Nephron progenitor cell (in vitro differentiated cells): ENCODE data around the gene SORCS2.

Experiments
- DNase-seq: peaks from one replicate; pipeline ENCODE4 v3.0.0; 2021
- H3K27ac Mint-ChIP-seq: 2 replicates; pipeline ENCODE4 v1.8.0; 2021; ENCODE audit warnings: mild to moderate bottlenecking, moderate library complexity, mixed read lengths
- H3K27me3 Mint-ChIP-seq: 2 replicates; pipeline ENCODE4 v1.8.0; 2021; ENCODE audit warnings: mild to moderate bottlenecking, low read depth, mixed read lengths; ENCODE audit not compliant: poor library complexity
- H3K36me3 Mint-ChIP-seq: 2 replicates; pipeline ENCODE4 v1.8.0; 2021; ENCODE audit warnings: low read depth, mixed read lengths
- H3K4me1 Mint-ChIP-seq: 2 replicates; pipeline ENCODE4 v1.8.0; 2021; ENCODE audit warnings: mixed read lengths
- H3K4me3 Mint-ChIP-seq: 2 replicates; pipeline ENCODE4 v1.8.0; 2021; ENCODE audit warnings: mild to moderate bottlenecking, moderate library complexity, mixed read lengths
- H3K9me3 Mint-ChIP-seq: 2 replicates; pipeline ENCODE4 v1.8.0; 2021; ENCODE audit warnings: mild to moderate bottlenecking, moderate library complexity, mixed read lengths
- TF ChIP-seq, protein P1 (sequence below): fragments of 200-600 bp; sonication (generic); IDR thresholded peaks from 2 replicates; pipeline ENCODE4 v1.5.0; 2021; ENCODE audit warnings: antibody characterized with exemption

Gene SORCS2

DNA sequence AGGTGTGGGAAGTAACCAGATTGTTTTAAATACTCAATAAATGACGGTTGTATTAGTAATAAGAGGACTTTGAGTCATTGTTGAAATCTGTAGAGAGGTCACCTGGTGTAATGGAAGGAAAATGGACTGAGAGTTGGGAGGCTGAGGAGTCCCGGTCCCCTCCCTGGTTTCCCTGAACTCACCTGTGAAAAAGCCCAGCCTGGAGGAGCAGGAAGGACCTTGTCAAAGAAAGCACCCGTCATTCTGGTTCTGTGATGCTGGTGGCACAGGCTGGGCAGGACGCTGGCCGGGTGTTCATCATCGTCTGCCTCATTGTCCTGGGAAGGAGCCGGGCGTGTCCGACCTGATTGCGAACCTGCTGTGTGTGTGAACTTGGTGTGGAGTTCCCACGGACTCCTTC lies 70.8 kb downstream of the SORCS2 start:
- no peaks in the 10 kb centered on the region for H3K27me3 Mint-ChIP-seq
- peaks cover 4% of the 10 kb centered on the region for H3K9me3 Mint-ChIP-seq
- TF ChIP-seq, protein P1, sequence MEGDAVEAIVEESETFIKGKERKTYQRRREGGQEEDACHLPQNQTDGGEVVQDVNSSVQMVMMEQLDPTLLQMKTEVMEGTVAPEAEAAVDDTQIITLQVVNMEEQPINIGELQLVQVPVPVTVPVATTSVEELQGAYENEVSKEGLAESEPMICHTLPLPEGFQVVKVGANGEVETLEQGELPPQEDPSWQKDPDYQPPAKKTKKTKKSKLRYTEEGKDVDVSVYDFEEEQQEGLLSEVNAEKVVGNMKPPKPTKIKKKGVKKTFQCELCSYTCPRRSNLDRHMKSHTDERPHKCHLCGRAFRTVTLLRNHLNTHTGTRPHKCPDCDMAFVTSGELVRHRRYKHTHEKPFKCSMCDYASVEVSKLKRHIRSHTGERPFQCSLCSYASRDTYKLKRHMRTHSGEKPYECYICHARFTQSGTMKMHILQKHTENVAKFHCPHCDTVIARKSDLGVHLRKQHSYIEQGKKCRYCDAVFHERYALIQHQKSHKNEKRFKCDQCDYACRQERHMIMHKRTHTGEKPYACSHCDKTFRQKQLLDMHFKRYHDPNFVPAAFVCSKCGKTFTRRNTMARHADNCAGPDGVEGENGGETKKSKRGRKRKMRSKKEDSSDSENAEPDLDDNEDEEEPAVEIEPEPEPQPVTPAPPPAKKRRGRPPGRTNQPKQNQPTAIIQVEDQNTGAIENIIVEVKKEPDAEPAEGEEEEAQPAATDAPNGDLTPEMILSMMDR, result no peak
- peaks cover 4% of the 10 kb centered on the region for H3K36me3 Mint-ChIP-seq
- no peak overlapping the region for H3K27ac Mint-ChIP-seq
- no peak overlapping the region for H3K4me3 Mint-ChIP-seq
- peaks cover 43% of the 10 kb centered on the region for H3K4me1 Mint-ChIP-seq
- no peak for DNase-seq

DNA sequence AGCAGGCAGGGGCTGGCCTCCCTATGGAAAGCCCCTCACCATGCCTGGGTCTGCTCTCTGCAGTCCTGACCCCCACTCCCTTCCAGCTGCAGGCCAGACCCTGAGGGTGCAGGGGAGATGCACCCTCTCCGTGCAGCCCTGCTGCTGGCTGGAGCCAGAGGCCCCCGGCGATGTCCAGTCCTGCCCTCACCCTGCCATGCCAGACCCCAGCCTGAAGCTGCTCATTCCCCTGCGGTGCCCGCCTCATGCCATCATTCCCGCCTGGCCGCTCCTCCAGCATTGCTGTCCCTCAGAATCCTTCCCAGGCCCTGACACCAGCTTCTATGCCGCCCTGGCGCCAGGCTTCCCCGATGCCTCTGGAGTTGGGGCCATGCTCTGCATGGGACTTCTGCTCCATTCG lies 72.4 kb downstream of the SORCS2 start:
- DNase-seq, result no peak
- Mint-ChIP-seq H3K27ac (no peak overlapping the region), H3K27me3 (no peaks in the 10 kb centered on the region), H3K9me3 (peaks cover under 1% of the 10 kb centered on the region), H3K4me3 (no peak overlapping the region), H3K4me1 (peaks cover 43% of the 10 kb centered on the region), H3K36me3 (peaks cover 1% of the 10 kb centered on the region)
- TF ChIP-seq, protein P1, result no peak

DNA sequence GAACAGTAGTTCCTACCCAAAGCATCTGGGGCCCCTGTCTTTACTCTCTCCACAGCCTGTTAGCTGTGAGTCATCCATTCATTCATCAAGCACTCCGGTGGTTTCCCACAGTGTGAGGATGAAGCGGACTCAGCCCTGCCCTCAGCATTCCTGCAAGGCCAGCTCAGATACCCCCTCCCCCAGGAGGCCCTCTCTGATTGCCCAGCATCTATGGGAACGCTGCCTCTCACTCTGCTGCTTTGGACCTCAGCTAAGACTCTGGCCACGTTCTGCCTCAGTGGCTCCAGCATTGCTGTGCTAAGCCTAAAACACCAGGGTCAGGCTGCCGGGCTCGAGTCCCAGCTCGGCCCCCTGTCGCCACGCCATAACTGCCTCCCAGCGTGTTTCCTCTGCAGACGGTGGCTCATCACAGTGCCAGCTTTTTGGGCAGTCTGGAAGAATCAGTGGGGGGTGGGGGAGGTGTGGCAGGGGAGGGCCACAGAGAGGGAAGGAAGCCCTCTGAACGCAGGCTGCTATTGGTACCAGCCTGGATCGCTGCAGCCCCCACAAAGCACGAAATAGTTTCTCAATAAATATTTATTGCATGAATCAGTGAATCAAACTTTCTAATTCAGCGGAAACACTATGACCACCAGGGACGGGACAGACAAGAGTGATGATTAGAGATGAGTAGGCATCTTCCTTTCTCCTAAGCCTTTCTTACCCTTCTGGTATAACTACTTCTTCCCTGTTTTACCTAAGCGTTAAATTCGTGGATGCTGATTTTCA lies 74.4 kb downstream of the SORCS2 start:
- H3K36me3 Mint-ChIP-seq, result peaks cover 11% of the 10 kb centered on the region
- H3K4me1 Mint-ChIP-seq, result peaks cover 28% of the 10 kb centered on the region
- TF ChIP-seq, protein P1, result no peak
- H3K27ac Mint-ChIP-seq, result no peak overlapping the region
- no peak for DNase-seq
- H3K4me3 Mint-ChIP-seq, result no peak overlapping the region
- no peaks in the 10 kb centered on the region for H3K27me3 Mint-ChIP-seq
- peaks cover 14% of the 10 kb centered on the region for H3K9me3 Mint-ChIP-seq

DNA sequence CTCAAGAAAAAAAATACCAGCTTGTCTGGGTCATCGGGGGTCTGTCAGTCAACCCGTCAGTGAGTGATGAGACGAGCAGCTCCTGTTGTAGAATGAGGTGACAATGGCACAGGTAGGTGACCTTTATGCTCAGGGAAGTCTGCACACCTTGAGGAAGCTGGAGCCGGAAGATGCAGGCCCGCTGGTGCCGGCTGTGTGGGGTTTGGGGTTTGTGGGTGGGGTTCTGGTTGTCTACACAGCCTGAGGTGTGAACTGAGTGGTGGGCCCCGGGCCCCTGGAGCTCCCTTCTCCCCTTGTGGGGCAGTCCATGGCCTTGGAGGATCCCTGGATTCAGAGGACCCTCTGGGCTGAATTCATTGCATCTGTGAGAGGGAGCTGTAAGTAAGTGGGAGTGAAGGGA lies 75.5 kb downstream of the SORCS2 start:
- H3K27me3 Mint-ChIP-seq, result peaks cover under 1% of the 10 kb centered on the region
- peaks cover 15% of the 10 kb centered on the region for H3K9me3 Mint-ChIP-seq
- TF ChIP-seq, protein P1, result no peak
- H3K36me3 Mint-ChIP-seq, result peaks cover 12% of the 10 kb centered on the region
- no peak overlapping the region for H3K4me3 Mint-ChIP-seq
- DNase-seq, result no peak
- peaks cover 22% of the 10 kb centered on the region for H3K4me1 Mint-ChIP-seq
- H3K27ac Mint-ChIP-seq, result no peak overlapping the region

DNA sequence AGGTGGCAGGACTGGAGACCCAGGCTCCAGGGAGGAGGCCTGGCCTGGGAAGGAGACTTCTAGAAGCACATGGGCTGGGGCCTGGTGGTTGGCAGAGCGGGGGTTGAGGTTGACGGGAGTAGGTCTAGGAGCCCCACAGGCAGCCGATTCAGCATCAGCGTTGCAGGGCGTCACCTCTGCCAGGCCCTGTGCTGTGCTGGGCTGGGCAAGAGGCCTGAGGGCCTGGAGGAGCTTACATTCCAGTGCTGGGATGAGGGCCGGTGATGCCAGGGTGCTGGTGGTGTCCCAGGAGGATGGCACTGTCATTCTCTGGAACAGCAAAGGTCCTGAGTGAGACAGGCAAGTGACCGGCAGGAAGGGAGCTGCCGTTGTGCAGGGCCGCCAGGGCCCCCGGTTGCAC lies 76.6 kb downstream of the SORCS2 start:
- no peak for DNase-seq
- Mint-ChIP-seq H3K4me1 (peaks cover 30% of the 10 kb centered on the region), H3K9me3 (peaks cover 15% of the 10 kb centered on the region), H3K4me3 (no peak overlapping the region), H3K36me3 (peaks cover 16% of the 10 kb centered on the region), H3K27me3 (peaks cover 5% of the 10 kb centered on the region), H3K27ac (no peak overlapping the region)
- TF ChIP-seq, protein P1, result no peak

DNA sequence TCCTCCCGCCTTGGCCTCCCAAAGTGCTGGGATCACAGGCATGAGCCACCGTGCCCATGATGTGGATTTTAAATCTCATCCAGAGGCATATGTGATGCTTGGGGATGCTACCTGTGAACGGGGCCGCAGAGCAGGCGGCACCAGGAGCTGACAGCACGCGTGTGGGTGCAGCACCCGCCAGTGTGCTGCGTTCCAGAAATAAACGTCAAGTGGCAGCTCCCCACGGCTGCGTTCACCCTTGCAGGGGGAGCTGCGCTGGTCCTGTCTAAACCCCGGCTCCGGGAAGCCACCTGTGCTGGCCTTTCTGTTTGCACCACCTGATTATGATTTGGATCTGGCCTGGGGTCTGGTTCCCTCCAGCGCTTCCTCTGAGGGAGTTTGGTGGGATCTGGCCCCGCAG lies 77.8 kb downstream of the SORCS2 start:
- no peak for DNase-seq
- Mint-ChIP-seq H3K36me3 (peaks cover 16% of the 10 kb centered on the region), H3K27ac (no peak overlapping the region), H3K4me1 (peaks cover 42% of the 10 kb centered on the region), H3K9me3 (peaks cover 15% of the 10 kb centered on the region), H3K4me3 (no peak overlapping the region), H3K27me3 (peaks cover 5% of the 10 kb centered on the region)
- TF ChIP-seq, protein P1, result no peak
